HCT116 (cell line): Measurements from ENCODE around the gene IRX3. TPM values are rescaled to one million over a fixed set of nuclear protein-coding genes. Genes with fewer than 3 reads are reported as not detected.

Experiments
- ATAC-seq: fragments of 200-7000 bp; cut with Tn5 transposase; 2 replicates; pipeline ENCODE4 v1.9.1; 2020; ENCODE audit warnings: mild to moderate bottlenecking, moderate library complexity
- BruUV-seq: library from RNA; stranded (reverse); fragments of 400-500 nt; replicated peaks from 2 replicates; lab custom pipeline; 2021; lab: Mats Ljungman, UMichigan
- CTCF ChIA-PET: fragments of 300-600 bp; sonication (Branson Sonifier 250); formaldehyde crosslinking; loops from one replicate; lab custom pipeline; 2021; ENCODE audit warnings: antibody characterized with exemption; lab: Charles Lee
- POLR2A ChIA-PET: fragments of 300-600, 350-600 bp; sonication (Branson Sonifier 250); formaldehyde crosslinking; loops from one replicate; lab custom pipeline; 2021; ENCODE audit warnings: antibody characterized with exemption; lab: Charles Lee
- RAD21 ChIA-PET, 2 experiments: fragments of 300-600 bp; sonication (Branson Sonifier 250); formaldehyde crosslinking; loops; one replicate each; lab custom pipeline; 2023; ENCODE audit warnings: low total read pairs in 2 of 2; ENCODE audit not compliant: uncharacterized antibody in 2 of 2, unreplicated experiment in 2 of 2, low non-redundant PET in 1 of 2; lab: Charles Lee
- DNase-seq: peaks from one replicate; pipeline ENCODE4 v3.0.0-alpha.2; 2010; ENCODE audit warnings: low read depth, low spot score
- H2AFZ ChIP-seq: fragments of 200-600 bp; shearing (Covaris generic), sonication (generic); 2 replicates; pipeline ENCODE4 v1.6.1; 2017; ENCODE audit warnings: low read depth, mixed run types, mixed read lengths, antibody characterized with exemption, low read length; ENCODE audit not compliant: poor library complexity, severe bottlenecking
- H3K27ac ChIP-seq: 2 replicates; pipeline ENCODE4 v1.5.1; 2012; ENCODE audit warnings: low read depth, low read length
- H3K27me3 ChIP-seq: fragments of 200-600 bp; sonication (generic); 2 replicates; pipeline ENCODE4 v1.6.1; 2016; ENCODE audit warnings: mixed run types, low read length, mixed read lengths; ENCODE audit not compliant: insufficient read depth
- H3K36me3 ChIP-seq, 2 experiments: fragments of 200-500 bp in 1 of 2; fragments of 200-600 bp in 1 of 2; sonication (Bioruptor generic) in 1 of 2; sonication (generic) in 1 of 2; 2 replicates each; pipeline versions ENCODE4 v1.5.1 to v1.6.1; 2014 to 2016; ENCODE audit warnings: low read length in 2 of 2, inconsistent platforms in 1 of 2, mixed read lengths in 1 of 2, mixed run types in 1 of 2; ENCODE audit not compliant: insufficient read depth in 2 of 2, control insufficient read depth in 1 of 2
- H3K4me1 ChIP-seq, 2 experiments: fragments of 200-600 bp in 1 of 2; sonication (generic) in 1 of 2; 2 replicates each; pipeline versions ENCODE4 v1.5.1 to v1.6.1; 2012 to 2017; ENCODE audit warnings: low read length in 2 of 2, inconsistent platforms in 1 of 2, mild to moderate bottlenecking in 1 of 2, mixed read lengths in 1 of 2, mixed run types in 1 of 2, moderate library complexity in 1 of 2; ENCODE audit not compliant: insufficient read depth in 2 of 2, control insufficient read depth in 1 of 2
- H3K4me2 ChIP-seq: fragments of 200-600 bp; sonication (generic); 2 replicates; pipeline ENCODE4 v1.6.1; 2017; ENCODE audit warnings: mixed run types, low read length, mixed read lengths
- H3K4me3 ChIP-seq, 2 experiments: fragments of 200-600 bp in 1 of 2; sonication (generic) in 1 of 2; replicated peaks in 1 of 2; 2 replicates each; pipeline ENCODE4 v1.5.1; 2011 to 2016; ENCODE audit warnings: low read length in 2 of 2, control low read depth in 1 of 2, low read depth in 1 of 2, mild to moderate bottlenecking in 1 of 2, mixed read lengths in 1 of 2, mixed run types in 1 of 2
- H3K79me2 ChIP-seq: fragments of 200-600 bp; sonication (generic); 2 replicates; pipeline ENCODE4 v1.6.1; 2017; ENCODE audit warnings: mild to moderate bottlenecking, mixed run types, low read length, moderate library complexity, mixed read lengths; ENCODE audit not compliant: insufficient read depth
- H3K9ac ChIP-seq: fragments of 200-600 bp; sonication (generic); 2 replicates; pipeline ENCODE4 v1.6.1; 2016; ENCODE audit warnings: low read length, mixed read lengths
- H3K9me2 ChIP-seq: fragments of 200-600 bp; sonication (generic), shearing (Covaris generic); 2 replicates; pipeline ENCODE4 v1.6.1; 2017; ENCODE audit warnings: mixed run types, mild to moderate bottlenecking, moderate library complexity; ENCODE audit not compliant: insufficient read depth
- H3K9me3 ChIP-seq, 2 experiments: fragments of 200-500 bp in 1 of 2; fragments of 200-600 bp in 1 of 2; sonication (Bioruptor generic) in 1 of 2; sonication (generic) in 1 of 2; 2 replicates each; pipeline ENCODE4 v1.6.1; 2014 to 2017; ENCODE audit warnings: low read length in 2 of 2, mixed read lengths in 2 of 2, inconsistent platforms in 1 of 2, low read depth in 1 of 2, mild to moderate bottlenecking in 1 of 2, mixed run types in 1 of 2, moderate library complexity in 1 of 2; ENCODE audit not compliant: control insufficient read depth in 1 of 2, insufficient read depth in 1 of 2
- H4K20me1 ChIP-seq: fragments of 200-600 bp; sonication (generic), shearing (Covaris generic); 2 replicates; pipeline ENCODE4 v1.6.1; 2017; ENCODE audit warnings: mixed run types, mild to moderate bottlenecking, moderate library complexity; ENCODE audit not compliant: insufficient read depth
- CBX3 ChIP-seq: IDR thresholded peaks from 2 replicates; pipeline ENCODE4 v1.6.1; 2012; ENCODE audit warnings: low read depth
- CEBPB ChIP-seq: IDR thresholded peaks from 2 replicates; pipeline ENCODE4 v1.6.1; 2012; ENCODE audit warnings: low read depth
- FOSL1 ChIP-seq: IDR thresholded peaks from 2 replicates; pipeline ENCODE4 v1.6.1; 2012; ENCODE audit warnings: low read depth
- JUND ChIP-seq: IDR thresholded peaks from 2 replicates; pipeline ENCODE4 v1.6.1; 2012
- RAD21 ChIP-seq: IDR thresholded peaks from 2 replicates; pipeline ENCODE4 v1.6.1; 2012; ENCODE audit warnings: low read depth, mild to moderate bottlenecking
- ZNF274 ChIP-seq: fragments of 200-500 bp; sonication (Bioruptor generic); IDR thresholded peaks from 2 replicates; pipeline ENCODE4 v1.6.1; 2014; ENCODE audit warnings: mild to moderate bottlenecking, low read depth, low read length, inconsistent platforms
- intact Hi-C: fragments of 100-400 bp; cut with micrococcal nuclease; formaldehyde crosslinking; loops from 2 replicates; pipeline ENCODE4 v1.10.0; 2022
- total RNA-seq: library from RNA; stranded (reverse); gene quantifications from one replicate; pipeline ENCODE4 v1.2.1, GENCODE V29; 2021; ENCODE audit not compliant: unreplicated experiment
- TF ChIP-seq, protein P1 (sequence below): IDR thresholded peaks from 2 replicates; pipeline ENCODE4 v1.6.1; 2012; ENCODE audit warnings: low read depth

Gene IRX3
- total RNA-seq, 1 experiment from 2014 or later, result 2.0 TPM

DNA sequence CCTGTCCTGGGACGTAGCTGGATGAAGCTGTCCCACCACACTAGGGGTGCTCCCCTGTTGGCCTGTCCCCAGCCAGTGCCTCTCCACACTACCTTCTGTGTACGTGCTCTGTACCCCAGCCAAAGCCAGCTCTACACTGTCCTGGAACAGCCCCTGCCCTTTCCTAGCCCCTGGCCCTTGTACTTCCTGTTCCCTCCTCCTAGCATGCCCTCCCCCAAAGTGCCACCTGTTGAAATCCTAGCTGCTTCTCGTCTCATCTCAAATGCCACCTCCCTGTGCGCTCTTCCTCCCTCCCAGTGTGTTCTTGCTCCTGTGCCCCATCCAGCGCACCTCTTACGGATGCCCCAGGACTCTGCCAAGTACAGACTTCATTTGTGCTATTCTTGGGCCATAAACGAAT lies 33.5 kb downstream of the IRX3 start:
- no peak overlapping the region for H2AFZ ChIP-seq
- POLR2A ChIA-PET, result no interaction called here
- H3K36me3 ChIP-seq, result no peaks in the 10 kb centered on the region
- no peak for ATAC-seq
- H3K4me3 ChIP-seq, result no peak overlapping the region
- TF ChIP-seq ZNF274, result no peak
- no peak for TF ChIP-seq CBX3
- TF ChIP-seq JUND, result no peak
- no peak for TF ChIP-seq RAD21
- TF ChIP-seq, protein P1, sequence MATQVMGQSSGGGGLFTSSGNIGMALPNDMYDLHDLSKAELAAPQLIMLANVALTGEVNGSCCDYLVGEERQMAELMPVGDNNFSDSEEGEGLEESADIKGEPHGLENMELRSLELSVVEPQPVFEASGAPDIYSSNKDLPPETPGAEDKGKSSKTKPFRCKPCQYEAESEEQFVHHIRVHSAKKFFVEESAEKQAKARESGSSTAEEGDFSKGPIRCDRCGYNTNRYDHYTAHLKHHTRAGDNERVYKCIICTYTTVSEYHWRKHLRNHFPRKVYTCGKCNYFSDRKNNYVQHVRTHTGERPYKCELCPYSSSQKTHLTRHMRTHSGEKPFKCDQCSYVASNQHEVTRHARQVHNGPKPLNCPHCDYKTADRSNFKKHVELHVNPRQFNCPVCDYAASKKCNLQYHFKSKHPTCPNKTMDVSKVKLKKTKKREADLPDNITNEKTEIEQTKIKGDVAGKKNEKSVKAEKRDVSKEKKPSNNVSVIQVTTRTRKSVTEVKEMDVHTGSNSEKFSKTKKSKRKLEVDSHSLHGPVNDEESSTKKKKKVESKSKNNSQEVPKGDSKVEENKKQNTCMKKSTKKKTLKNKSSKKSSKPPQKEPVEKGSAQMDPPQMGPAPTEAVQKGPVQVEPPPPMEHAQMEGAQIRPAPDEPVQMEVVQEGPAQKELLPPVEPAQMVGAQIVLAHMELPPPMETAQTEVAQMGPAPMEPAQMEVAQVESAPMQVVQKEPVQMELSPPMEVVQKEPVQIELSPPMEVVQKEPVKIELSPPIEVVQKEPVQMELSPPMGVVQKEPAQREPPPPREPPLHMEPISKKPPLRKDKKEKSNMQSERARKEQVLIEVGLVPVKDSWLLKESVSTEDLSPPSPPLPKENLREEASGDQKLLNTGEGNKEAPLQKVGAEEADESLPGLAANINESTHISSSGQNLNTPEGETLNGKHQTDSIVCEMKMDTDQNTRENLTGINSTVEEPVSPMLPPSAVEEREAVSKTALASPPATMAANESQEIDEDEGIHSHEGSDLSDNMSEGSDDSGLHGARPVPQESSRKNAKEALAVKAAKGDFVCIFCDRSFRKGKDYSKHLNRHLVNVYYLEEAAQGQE, result no peak
- no peak for TF ChIP-seq CEBPB
- TF ChIP-seq FOSL1, result no peak
- DNase-seq, result no peak
- RAD21 ChIA-PET, result no interaction called here
- peaks cover 25% of the 10 kb centered on the region for H3K27me3 ChIP-seq
- no TSS peak for BruUV-seq
- CTCF ChIA-PET, result no interaction called here
- H3K79me2 ChIP-seq, result no peaks in the 10 kb centered on the region
- H3K4me2 ChIP-seq, result no peak overlapping the region
- H3K27ac ChIP-seq, result no peak overlapping the region
- H4K20me1 ChIP-seq, result no peaks in the 10 kb centered on the region
- H3K4me1 ChIP-seq, result no peaks in the 10 kb centered on the region
- H3K9ac ChIP-seq, result no peak overlapping the region
- no peaks in the 10 kb centered on the region for H3K9me3 ChIP-seq
- intact Hi-C loops, result no loop called here
- no peaks in the 10 kb centered on the region for H3K9me2 ChIP-seq
